22Rv1 (cell line): Measurements from ENCODE around the gene EDEM1.

Experiments
- H3K27ac ChIP-seq: fragments of 450-650 bp; 2 replicates; pipeline ENCODE4 v1.5.1; 2017
- CTCF ChIP-seq: fragments of 450-650 bp; IDR thresholded peaks from 2 replicates; pipeline ENCODE4 v1.5.1; 2017; ENCODE audit warnings: mild to moderate bottlenecking
- ZFX ChIP-seq: fragments of 450-650 bp; IDR thresholded peaks from 2 replicates; pipeline ENCODE4 v1.6.1; 2017; ENCODE audit warnings: antibody characterized with exemption, borderline replicate concordance

The EDEM1 gene

GRCh38 chr3:5264093-5264600 lies 76.6 kb downstream of the EDEM1 start:
- no peak for TF ChIP-seq CTCF
- no peak for TF ChIP-seq ZFX
- H3K27ac ChIP-seq = no peak overlapping the region

- H3K27ac ChIP-seq = peak overlapping the region; percentile 23
- TF ChIP-seq ZFX = no peak
- TF ChIP-seq CTCF = no peak
These were observed 77.6 kb downstream of the EDEM1 start for GRCh38 chr3:5264896-5265770.

- TF ChIP-seq CTCF (no peak), ZFX (no peak)
- no peak overlapping the region for H3K27ac ChIP-seq
These were observed 79.7 kb downstream of the EDEM1 start for GRCh38 chr3:5267252-5267651.

- TF ChIP-seq ZFX = no peak
- TF ChIP-seq CTCF = no peak
- no peak overlapping the region for H3K27ac ChIP-seq
These were observed 80.4 kb downstream of the EDEM1 start for GRCh38 chr3:5267889-5268288.
